BJ (cell line): ENCODE results near the gene PLEKHA5. TPM values are rescaled to one million over a fixed set of nuclear protein-coding genes. Genes with fewer than 3 reads are reported as not detected.
"Not testable (repeated sequence)": the region's sequence is repeated elsewhere in the genome, so short reads cannot be mapped to it uniquely, and the experiment has no call there.

ENCODE experiments used
- CTCF ChIA-PET: fragments of 350-600 bp; formaldehyde crosslinking; extraction: SDS; loops from one replicate; lab custom pipeline; 2021; ENCODE audit warnings: antibody characterized with exemption, inconsistent platforms; lab: Yijun Ruan, JAX
- POLR2A ChIA-PET: fragments of 300-600 bp; sonication (Branson Sonifier 250); formaldehyde crosslinking; extraction: SDS; loops from one replicate; lab custom pipeline; 2021; ENCODE audit warnings: antibody characterized with exemption; lab: Charles Lee
- DNase-seq: peaks from one replicate; pipeline ENCODE4 v3.0.0-alpha.2; 2011; ENCODE audit warnings: low read depth
- H3K27me3 ChIP-seq: 2 replicates; pipeline ENCODE4 v1.6.0; 2011; ENCODE audit warnings: low read length; ENCODE audit not compliant: control insufficient read depth, insufficient read depth
- H3K36me3 ChIP-seq: 2 replicates; pipeline ENCODE4 v1.5.1; 2011; ENCODE audit warnings: low read length; ENCODE audit not compliant: control insufficient read depth, insufficient read depth
- H3K4me3 ChIP-seq: 2 replicates; pipeline ENCODE4 v1.5.1; 2011; ENCODE audit warnings: low read depth, mild to moderate bottlenecking, control low read depth, low read length
- CTCF ChIP-seq: IDR thresholded peaks from 2 replicates; pipeline ENCODE4 v1.5.1; 2011; ENCODE audit warnings: low read depth, mild to moderate bottlenecking, control low read depth, inconsistent platforms, low read length, moderate library complexity; ENCODE audit not compliant: insufficient read depth
- polyA plus RNA-seq: library from polyadenylated mRNA; depleted of rRNA; stranded (reverse); fragments of >200 nt; gene quantifications from 2 replicates; pipeline ENCODE4 v1.2.3, GENCODE V29; 2011

Gene PLEKHA5
- polyA plus RNA-seq, 1 experiment, result 5.8 TPM

GRCh38 chr12:19332196-19332595 lies 202.7 kb downstream of the PLEKHA5 start:
- H3K36me3 ChIP-seq, result peaks cover 3% of the 10 kb centered on the region
- CTCF ChIA-PET, result interaction anchor here (1.0 kb wide), 1 partner anchor 471 kb away, joined by 3 read pairs; no protein-coding TSS in a partner anchor
- H3K27me3 ChIP-seq, result no peaks in the 10 kb centered on the region
- no peak overlapping the region for H3K4me3 ChIP-seq
- POLR2A ChIA-PET, result no interaction called here
- DNase-seq, result no peak
- TF ChIP-seq CTCF, result no peak

GRCh38 chr12:19338405-19338804 lies 208.9 kb downstream of the PLEKHA5 start:
- ChIA-PET POLR2A (no interaction called here), CTCF (no interaction called here)
- DNase-seq, result no peak
- Histone ChIP-seq H3K4me3 (no peak overlapping the region), H3K36me3 (peaks cover 3% of the 10 kb centered on the region), H3K27me3 (no peaks in the 10 kb centered on the region)
- TF ChIP-seq CTCF, result no peak

GRCh38 chr12:19350850-19351249 lies 221.3 kb downstream of the PLEKHA5 start:
- H3K27me3 ChIP-seq, H3K36me3 ChIP-seq, DNase-seq, H3K4me3 ChIP-seq, POLR2A ChIA-PET, CTCF ChIA-PET: not testable (repeated sequence)

GRCh38 chr12:19351346-19351745 lies 221.8 kb downstream of the PLEKHA5 start:
- no peak for DNase-seq
- Histone ChIP-seq H3K27me3 (no peaks in the 10 kb centered on the region), H3K4me3 (no peak overlapping the region), H3K36me3 (peaks cover 2% of the 10 kb centered on the region)
- CTCF ChIA-PET, result no interaction called here
- no peak for TF ChIP-seq CTCF
- POLR2A ChIA-PET, result no interaction called here

- no peak overlapping the region for H3K4me3 ChIP-seq
- peak; percentile 14 for DNase-seq
- peaks cover 3% of the 10 kb centered on the region; the same call in 1 of the 2 replicates for H3K36me3 ChIP-seq
- CTCF ChIA-PET, result no interaction called here
- H3K27me3 ChIP-seq, result no peaks in the 10 kb centered on the region
- no peak for TF ChIP-seq CTCF
- POLR2A ChIA-PET, result no interaction called here
Measured at GRCh38 chr12:19369691-19370148, 240.2 kb downstream of the PLEKHA5 start.

- CTCF ChIA-PET, result interaction anchor here (1.2 to 1.6 kb wide), 2 partner anchors 9 to 31 kb away, joined by 3 to 4 read pairs; no protein-coding TSS in a partner anchor
- no peak overlapping the region for H3K4me3 ChIP-seq
- no peak for TF ChIP-seq CTCF
- no peak for DNase-seq
- H3K27me3 ChIP-seq, result no peaks in the 10 kb centered on the region
- POLR2A ChIA-PET, result interaction anchor here (0.6 kb wide), 1 partner anchor 177 kb away, joined by 6 read pairs; no protein-coding TSS in a partner anchor
- peaks cover 3% of the 10 kb centered on the region; the same call in 1 of the 2 replicates for H3K36me3 ChIP-seq
Measured at GRCh38 chr12:19373586-19373985, 244.1 kb downstream of the PLEKHA5 start.
